WTC11 (cell line): ENCODE measurements around the gene KRTAP5-2. TPM values are rescaled to one million over a fixed set of nuclear protein-coding genes. Genes with fewer than 3 reads are reported as not detected.

Experiments used
- ATAC-seq: fragments of 200-7000 bp; cut with Tn5 transposase; 2 replicates; pipeline ENCODE4 v1.10.0; 2021; ENCODE audit warnings: mild to moderate bottlenecking, moderate library complexity
- CTCF ChIA-PET: fragments of 300-600 bp; sonication (Branson Sonifier 250); formaldehyde crosslinking; loops from one replicate; lab custom pipeline; 2021; ENCODE audit warnings: antibody characterized with exemption; lab: Charles Lee
- POLR2A ChIA-PET: fragments of 350-600 bp; sonication (Branson Sonifier 250); formaldehyde crosslinking; loops from one replicate; lab custom pipeline; 2021; ENCODE audit warnings: antibody characterized with exemption; lab: Charles Lee
- DNase-seq: peaks from one replicate; pipeline ENCODE4 v3.0.0; 2021; ENCODE audit warnings: low spot score
- H3K27ac Mint-ChIP-seq: 2 replicates; pipeline ENCODE4 v1.8.0; 2021; ENCODE audit warnings: mixed read lengths
- H3K27me3 Mint-ChIP-seq: 2 replicates; pipeline ENCODE4 v1.8.0; 2021; ENCODE audit warnings: low read depth, mild to moderate bottlenecking, moderate library complexity, mixed read lengths
- H3K36me3 Mint-ChIP-seq: 2 replicates; pipeline ENCODE4 v1.8.0; 2021; ENCODE audit warnings: mixed read lengths
- H3K4me1 Mint-ChIP-seq: 2 replicates; pipeline ENCODE4 v1.8.0; 2022; ENCODE audit warnings: mixed read lengths
- H3K4me3 Mint-ChIP-seq: 2 replicates; pipeline ENCODE4 v1.8.0; 2021; ENCODE audit warnings: mild to moderate bottlenecking, moderate library complexity, mixed read lengths
- H3K9me3 Mint-ChIP-seq: 2 replicates; pipeline ENCODE4 v1.8.0; 2021; ENCODE audit warnings: mixed read lengths
- AR ChIP-seq: fragments of 250-450 bp; sonication (Bioruptor Pico); IDR thresholded peaks from 2 replicates; pipeline ENCODE4 v1.9.0; 2021; ENCODE audit warnings: mild to moderate bottlenecking
- ATF1 ChIP-seq: sonication (generic); formaldehyde crosslinking; IDR thresholded peaks from 2 replicates; pipeline ENCODE4 v1.8.1; 2023; ENCODE audit warnings: mild to moderate bottlenecking, moderate library complexity, missing genetic modification reagents
- ATF3 ChIP-seq: sonication (generic); formaldehyde crosslinking; conservative IDR thresholded peaks from 2 replicates; pipeline ENCODE4 v1.8.1; 2022; ENCODE audit warnings: mild to moderate bottlenecking, missing genetic modification reagents
- CTCF ChIP-seq: fragments of 200-600 bp; IDR thresholded peaks from 2 replicates; pipeline ENCODE4 v1.8.0; 2022; ENCODE audit warnings: antibody characterized with exemption
- GABPB1 ChIP-seq: sonication (generic); formaldehyde crosslinking; IDR thresholded peaks from 2 replicates; pipeline ENCODE4 v1.8.1; 2023; ENCODE audit warnings: mild to moderate bottlenecking, missing genetic modification reagents
- HMGA2 ChIP-seq: fragments of 250-450 bp; sonication (Bioruptor Pico); IDR thresholded peaks from 2 replicates; pipeline ENCODE4 v1.4.0; 2021; ENCODE audit warnings: mild to moderate bottlenecking, moderate library complexity
- KAT7 ChIP-seq: sonication (generic); formaldehyde crosslinking; IDR thresholded peaks from 2 replicates; pipeline ENCODE4 v1.8.1; 2023; ENCODE audit warnings: missing genetic modification reagents, mild to moderate bottlenecking, borderline replicate concordance
- MAX ChIP-seq: sonication (generic); formaldehyde crosslinking; IDR thresholded peaks from 2 replicates; pipeline ENCODE4 v1.8.0; 2022; ENCODE audit warnings: mild to moderate bottlenecking, missing genetic modification reagents
- NFATC4 ChIP-seq: fragments of 250-450 bp; sonication (Bioruptor Pico); IDR thresholded peaks from 2 replicates; pipeline ENCODE4 v1.9.0; 2021; ENCODE audit warnings: mild to moderate bottlenecking
- NFE2L1 ChIP-seq: sonication (generic); formaldehyde crosslinking; IDR thresholded peaks from 2 replicates; pipeline ENCODE4 v1.8.1; 2023; ENCODE audit warnings: missing genetic modification reagents
- NR2C2 ChIP-seq: sonication (generic); formaldehyde crosslinking; IDR thresholded peaks from 2 replicates; pipeline ENCODE4 v1.8.0; 2022; ENCODE audit warnings: mild to moderate bottlenecking, missing genetic modification reagents
- NR3C1 ChIP-seq: sonication (generic); formaldehyde crosslinking; conservative IDR thresholded peaks from 2 replicates; pipeline ENCODE4 v1.8.1; 2023; ENCODE audit warnings: low read depth, mild to moderate bottlenecking, missing genetic modification reagents
- RORB ChIP-seq: fragments of 250-450 bp; sonication (Bioruptor Pico); IDR thresholded peaks from 2 replicates; pipeline ENCODE4 v1.9.0; 2021; ENCODE audit warnings: mild to moderate bottlenecking
- ZNF138 ChIP-seq: sonication (generic); formaldehyde crosslinking; conservative IDR thresholded peaks from 2 replicates; pipeline ENCODE4 v1.8.1; 2022; ENCODE audit warnings: mild to moderate bottlenecking, moderate library complexity, missing genetic modification reagents
- ZNF263 ChIP-seq: sonication (generic); formaldehyde crosslinking; IDR thresholded peaks from 2 replicates; pipeline ENCODE4 v1.8.1; 2022; ENCODE audit warnings: low read depth, mild to moderate bottlenecking, moderate library complexity, missing genetic modification reagents
- ZNF425 ChIP-seq: fragments of 250-450 bp; sonication (Bioruptor Pico); conservative IDR thresholded peaks from 2 replicates; pipeline ENCODE4 v1.9.0; 2021; ENCODE audit warnings: mild to moderate bottlenecking
- total RNA-seq: library from RNA; stranded (reverse); gene quantifications from 3 replicates; pipeline ENCODE4 v1.2.3, GENCODE V29; 2021

KRTAP5-2 gene
- total RNA-seq, 1 experiment from 2014 or later: not detected

GRCh38 chr11:1632053-1632714 lies 34.1 kb upstream of the KRTAP5-2 start (continued):
- TF ChIP-seq AR (CRISPR knock-in tag): no peak
- TF ChIP-seq NR2C2 (CRISPR knock-in tag): no peak
- TF ChIP-seq ATF3: no peak
- no peak for TF ChIP-seq ZNF138
- no peak for TF ChIP-seq NFE2L1 (CRISPR knock-in tag)

GRCh38 chr11:1631066-1631568 lies 33.0 kb upstream of the KRTAP5-2 start:
- Mint-ChIP-seq H3K36me3 (no peaks in the 10 kb centered on the region), H3K27ac (no peak overlapping the region), H3K27me3 (peaks cover 50% of the 10 kb centered on the region), H3K4me1 (peaks cover 9% of the 10 kb centered on the region), H3K9me3 (no peaks in the 10 kb centered on the region), H3K4me3 (no peak overlapping the region)
- no peak for ATAC-seq
- DNase-seq: no peak
- TF ChIP-seq ZNF263 (CRISPR knock-in tag): no peak
- no peak for TF ChIP-seq HMGA2
- no peak for TF ChIP-seq ZNF138
- TF ChIP-seq CTCF: no peak
- ChIA-PET POLR2A (no interaction called here), CTCF (interaction anchor here (1.0 to 8.5 kb wide), 9 partner anchors 8 to 521 kb away, joined by 3 to 102 read pairs (median 9); partner anchors contain the start of gene KRTAP5-2)

- CTCF ChIA-PET: interaction anchor here (1.3 to 8.5 kb wide), 8 partner anchors 9 to 522 kb away, joined by 3 to 102 read pairs (median 16); partner anchors contain the start of gene KRTAP5-2
- no peak overlapping the region for H3K4me3 Mint-ChIP-seq
- ATAC-seq: no peak
Observed at GRCh38 chr11:1630271-1630670, 32.2 kb upstream of the KRTAP5-2 start.

GRCh38 chr11:1629326-1630185 lies 31.5 kb upstream of the KRTAP5-2 start, which contains the start of gene KRTAP5-5:
TSS of gene KRTAP5-5 (plus strand) at chr11:1629775. CDS start at chr11:1629841, 66 bp downstream.
- no peak within 1 kb of the TSS for H3K4me3 Mint-ChIP-seq
- peaks cover 42% of the 10 kb centered on the region for H3K27me3 Mint-ChIP-seq
- H3K27ac Mint-ChIP-seq: no peak within 1 kb of the TSS
- ChIA-PET CTCF (interaction anchor here (0.7 to 8.5 kb wide), 16 partner anchors 10 to 522 kb away, joined by 3 to 102 read pairs (median 5); partner anchors contain the start of genes KRTAP5-2 and KRTAP5-3), POLR2A (no interaction called here)
- H3K4me1 Mint-ChIP-seq: peaks cover 11% of the 10 kb centered on the region
- no peaks in the 10 kb centered on the region for H3K36me3 Mint-ChIP-seq
- ATAC-seq: no peak
- no peaks in the 10 kb centered on the region for H3K9me3 Mint-ChIP-seq
- no peak for DNase-seq
- TF ChIP-seq NR3C1 (no peak), ZNF425 (CRISPR knock-in tag) (no peak), MAX (CRISPR knock-in tag) (no peak), GABPB1 (CRISPR knock-in tag) (no peak), KAT7 (CRISPR knock-in tag) (no peak), AR (CRISPR knock-in tag) (no peak), ATF1 (no peak), RORB (CRISPR knock-in tag) (no peak)

More at GRCh38 chr11:1630271-1630670, 32.2 kb upstream of the KRTAP5-2 start:
- peaks cover 46% of the 10 kb centered on the region for H3K27me3 Mint-ChIP-seq
- H3K36me3 Mint-ChIP-seq: no peaks in the 10 kb centered on the region
- 0 out of 2 replicates have a peak, but pooled peaks have one; percentile 40 for TF ChIP-seq ZNF263 (CRISPR knock-in tag)
- TF ChIP-seq NFATC4 (CRISPR knock-in tag): no peak
- no peak for DNase-seq
- H3K4me1 Mint-ChIP-seq: peaks cover 9% of the 10 kb centered on the region
- H3K27ac Mint-ChIP-seq: no peak overlapping the region
- no peaks in the 10 kb centered on the region for H3K9me3 Mint-ChIP-seq
- POLR2A ChIA-PET: no interaction called here
